GM18520 (cell line): ENCODE measurements around the gene ETHE1.
"Not testable (repeated sequence)": the region's sequence is repeated elsewhere in the genome, so short reads cannot be mapped to it uniquely, and the experiment has no call there.

Experiments
- ATAC-seq: cut with Tn5 transposase; IDR thresholded peaks from one replicate; pipeline ENCODE4 v1.9.1; 2021; ENCODE audit not compliant: unreplicated experiment

ETHE1 gene

DNA sequence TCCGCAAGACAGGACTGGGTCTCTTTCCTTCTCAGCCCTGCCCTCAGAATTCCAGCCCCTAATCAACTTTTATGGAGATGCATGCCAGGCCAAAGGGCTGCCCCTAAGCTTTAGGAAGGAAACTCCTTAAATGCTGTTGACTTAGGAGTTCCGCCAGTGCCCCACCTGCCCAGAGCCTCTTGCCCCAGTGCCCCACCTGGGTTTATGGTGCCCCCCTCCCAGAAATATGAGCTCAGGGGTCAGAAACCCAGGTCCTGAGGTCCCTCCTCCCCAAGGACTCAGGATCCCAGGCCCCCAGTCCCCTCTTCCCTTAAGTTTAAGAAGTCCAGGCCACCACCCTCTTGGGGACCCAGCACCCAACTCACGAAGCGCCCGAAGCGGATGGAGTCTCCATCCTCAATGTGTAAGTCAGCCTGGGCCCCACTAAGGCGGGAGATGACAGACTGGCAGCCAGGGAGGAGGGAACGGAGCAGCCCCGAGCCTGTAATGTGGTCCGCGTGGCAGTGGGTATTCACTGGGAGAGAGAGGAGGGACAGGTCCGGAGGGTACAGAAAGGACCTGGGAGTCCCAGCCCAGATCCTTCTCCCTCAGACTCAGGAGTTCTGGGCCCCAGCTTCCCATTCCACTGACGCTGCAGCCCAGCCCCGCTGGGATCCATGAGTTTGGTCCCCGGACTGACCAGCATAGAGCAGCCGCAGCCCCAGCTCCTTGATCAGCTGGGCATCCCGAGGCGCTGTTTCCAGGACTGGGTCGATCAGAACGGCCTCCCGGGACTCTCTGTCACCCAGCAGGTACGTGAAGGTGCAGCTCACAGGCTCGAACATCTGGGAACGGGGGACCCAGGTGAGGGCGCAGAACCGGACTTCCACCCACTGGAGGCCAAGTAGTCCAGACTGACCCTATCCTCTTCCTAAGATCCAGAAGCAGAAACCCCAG, 897 bp downstream of the ETHE1 start:
- ATAC-seq, result no peak

GRCh38 chr19:43524922-43525835, 1.8 kb downstream of the ETHE1 start:
- ATAC-seq, result no peak

DNA sequence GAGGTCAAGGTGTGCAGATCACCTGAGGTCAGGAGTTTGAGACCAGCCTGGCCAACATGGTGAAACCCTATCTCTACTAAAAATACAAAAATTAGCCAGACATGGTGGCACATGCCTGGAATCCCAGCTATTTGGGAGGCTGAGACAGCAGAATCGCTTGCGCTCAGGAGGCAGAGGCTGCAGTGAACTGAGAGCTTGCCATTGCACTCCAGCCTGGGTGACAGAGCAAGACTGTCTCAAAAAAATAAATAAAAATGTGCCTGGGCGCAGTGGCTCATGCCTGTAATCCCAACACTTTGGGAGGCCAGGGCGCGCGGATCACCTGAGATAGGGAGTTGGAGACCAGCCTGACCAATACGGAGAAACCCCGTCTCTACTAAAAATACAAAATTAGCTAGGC, 3.3 kb downstream of the ETHE1 start:
- ATAC-seq, result not testable (repeated sequence)

DNA sequence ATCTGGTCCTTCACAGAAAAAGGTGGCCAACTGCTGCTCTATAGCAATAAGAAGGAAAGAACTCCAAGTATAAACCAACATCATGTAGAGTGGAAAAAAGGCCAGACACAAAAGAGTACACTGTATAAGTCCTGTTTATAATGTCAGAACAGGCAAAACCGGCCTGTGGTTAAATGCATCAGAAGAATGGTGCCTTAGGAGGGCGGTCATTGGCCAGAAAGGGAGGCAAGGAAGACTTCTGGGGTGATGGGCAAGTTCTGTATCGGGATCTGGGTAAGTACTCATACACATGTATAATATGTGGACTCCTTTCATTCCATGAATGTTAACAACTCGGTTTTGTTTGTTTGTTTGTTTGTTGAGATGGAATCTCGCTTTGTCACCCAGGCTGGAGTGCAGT, 4.1 kb downstream of the ETHE1 start:
- ATAC-seq, result no peak

DNA sequence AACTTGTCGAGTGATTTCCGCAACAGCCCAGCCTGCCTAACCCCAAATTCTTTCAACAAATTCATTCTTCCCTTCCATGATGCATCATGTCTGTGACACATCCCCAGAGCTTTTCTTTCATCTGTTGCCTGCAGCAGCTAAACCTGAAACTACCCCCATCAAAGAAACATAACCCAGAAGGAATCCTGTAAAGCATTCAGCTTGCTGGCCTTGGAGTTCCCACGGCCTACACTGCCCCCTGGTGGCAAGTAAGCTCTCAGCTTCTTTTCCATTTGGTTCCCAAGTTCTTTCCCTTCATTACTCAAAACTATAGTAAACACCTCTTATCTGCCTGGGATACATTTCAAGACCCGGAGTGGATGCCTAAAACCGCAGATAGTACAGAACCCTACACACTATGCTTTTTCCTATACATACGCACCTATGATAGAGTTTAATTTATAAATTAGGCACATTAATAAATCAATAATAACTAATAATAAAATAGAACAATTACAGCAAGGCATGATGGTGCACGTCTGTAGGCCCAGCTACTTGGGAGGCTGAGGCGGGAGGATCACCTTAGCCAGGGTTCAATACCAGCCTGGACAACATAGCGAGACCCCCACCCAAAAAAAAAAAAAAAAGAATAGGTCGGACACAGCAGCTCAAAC, 7.4 kb downstream of the ETHE1 start:
- no peak for ATAC-seq

GRCh38 chr19:43518051-43518450, 8.9 kb downstream of the ETHE1 start:
- no peak for ATAC-seq

GRCh38 chr19:43512399-43512798, 14.6 kb downstream of the ETHE1 start:
- not testable (repeated sequence) for ATAC-seq

GRCh38 chr19:43511324-43511723, 15.7 kb downstream of the ETHE1 start:
- ATAC-seq, result no peak

GRCh38 chr19:43510713-43511112, 16.3 kb downstream of the ETHE1 start:
- ATAC-seq, result no peak

- no peak for ATAC-seq
Measured at GRCh38 chr19:43507880-43508279, 19.1 kb downstream of the ETHE1 start.

- no peak for ATAC-seq
Measured at GRCh38 chr19:43506629-43507028, 20.4 kb downstream of the ETHE1 start.

DNA sequence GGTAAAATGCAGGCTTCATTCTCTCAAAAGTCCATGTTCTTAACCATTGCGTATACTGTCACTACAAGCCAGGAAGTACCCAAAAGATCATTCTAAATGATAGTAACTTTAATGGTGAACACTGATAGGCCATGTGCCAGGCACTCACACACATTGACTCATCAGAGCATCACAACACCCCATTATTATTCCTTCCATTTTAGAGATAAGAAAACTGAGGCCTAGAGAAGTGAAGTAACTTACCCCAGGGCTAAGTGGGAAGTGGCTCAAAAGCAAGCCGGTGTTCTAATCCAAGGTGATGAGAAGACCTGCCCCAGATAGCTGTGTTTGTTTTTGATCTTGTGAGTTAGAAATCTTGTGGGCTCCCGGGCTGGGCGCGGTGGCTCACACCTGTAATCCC, 21.1 kb downstream of the ETHE1 start:
- ATAC-seq, result no peak

DNA sequence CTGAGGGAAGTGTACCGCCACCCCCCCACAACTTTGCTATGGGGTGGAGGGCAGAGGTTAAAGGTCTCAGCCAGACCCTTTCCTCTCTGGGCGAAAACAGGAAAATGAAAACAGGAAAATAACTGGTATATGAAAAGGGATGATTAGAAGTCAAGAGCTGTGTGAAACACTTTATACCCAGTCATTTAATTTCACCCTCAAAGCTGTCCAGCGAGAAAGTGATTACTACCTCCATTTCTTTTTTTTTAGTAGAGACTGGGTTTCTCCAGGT, 21.9 kb downstream of the ETHE1 start:
- no peak for ATAC-seq

- ATAC-seq, result no peak
Measured at GRCh38 chr19:43504426-43505185, 22.4 kb downstream of the ETHE1 start, which contains the start of gene PHLDB3. Gene PHLDB3, minus strand, starts transcription at chr19:43504746. Its CDS starts 628 bp downstream, at chr19:43504118.

DNA sequence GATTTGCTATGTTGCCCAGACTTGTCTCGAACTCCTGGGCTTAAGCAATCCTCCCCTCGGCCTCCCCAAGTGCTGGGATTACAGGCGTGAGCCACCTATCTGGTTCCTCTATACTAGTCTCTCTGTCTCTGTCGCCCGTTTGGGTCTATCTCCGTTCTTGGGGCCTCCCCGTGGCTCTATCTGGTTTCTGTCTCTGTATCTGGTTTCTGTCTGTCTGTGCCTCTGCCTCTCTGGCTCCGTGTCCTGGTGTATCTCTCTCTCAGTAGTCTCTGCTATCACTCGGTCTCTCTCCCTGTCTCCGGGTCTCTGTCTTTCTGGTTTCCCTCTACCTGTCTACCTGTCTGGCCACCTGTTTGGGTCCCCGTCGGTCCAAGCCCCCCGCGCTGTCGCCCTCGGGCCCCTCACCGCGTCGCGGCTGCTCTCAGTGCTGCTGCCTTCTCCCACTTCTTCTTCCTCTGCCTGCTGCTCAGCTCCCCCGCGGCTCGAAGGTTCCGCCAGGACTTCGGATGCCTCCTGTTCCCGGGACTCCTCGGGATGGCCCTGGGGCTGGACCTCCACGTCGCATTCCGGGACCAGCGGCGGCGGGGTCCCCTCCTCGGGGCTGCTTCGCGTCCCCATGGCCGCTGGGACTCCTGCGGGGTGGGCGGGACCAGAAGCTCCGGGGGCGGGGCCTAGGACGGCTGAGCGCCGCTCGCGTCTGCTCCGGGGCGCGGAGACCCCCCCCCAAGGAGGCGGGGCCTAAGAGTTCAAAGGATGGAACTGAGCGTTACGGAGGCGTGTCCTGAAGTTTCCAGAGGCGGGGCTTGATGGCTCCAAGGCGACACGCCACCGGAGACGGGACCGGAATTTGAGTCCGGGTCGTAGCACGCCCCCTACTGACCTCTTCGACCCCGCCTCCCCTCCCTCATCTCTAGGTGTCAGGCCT, 23.2 kb downstream of the ETHE1 start:
- peak; percentile 87 for ATAC-seq

DNA sequence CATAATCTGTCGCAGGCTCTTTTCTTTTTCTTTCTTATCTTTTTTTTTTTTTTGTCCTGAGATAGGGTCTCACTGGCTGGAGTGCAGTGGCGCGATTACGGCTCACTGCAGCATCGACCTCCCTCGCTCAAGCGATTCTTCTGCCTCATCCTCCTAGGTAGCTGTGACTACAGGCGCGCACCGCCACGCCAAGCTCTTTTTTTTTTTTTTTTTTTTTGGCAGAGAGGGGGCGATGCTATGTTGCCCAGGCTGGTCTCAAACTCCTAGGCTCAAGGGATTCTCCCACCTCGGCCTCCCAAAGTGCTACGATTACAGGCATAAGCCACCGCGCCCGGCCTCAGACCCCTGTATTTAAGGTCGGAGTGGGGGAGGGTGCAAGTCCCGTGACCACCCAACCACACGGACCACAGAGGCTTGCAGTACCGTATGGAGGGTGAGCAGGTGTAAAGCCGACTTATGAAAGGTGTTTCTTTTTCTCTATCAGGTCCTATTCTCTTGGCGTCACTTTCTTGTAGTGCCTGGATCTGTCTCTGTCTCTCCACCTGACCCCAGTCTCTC, 24.5 kb downstream of the ETHE1 start:
- ATAC-seq, result no peak

- no peak for ATAC-seq
Measured at GRCh38 chr19:43501661-43502418, 25.2 kb downstream of the ETHE1 start.

DNA sequence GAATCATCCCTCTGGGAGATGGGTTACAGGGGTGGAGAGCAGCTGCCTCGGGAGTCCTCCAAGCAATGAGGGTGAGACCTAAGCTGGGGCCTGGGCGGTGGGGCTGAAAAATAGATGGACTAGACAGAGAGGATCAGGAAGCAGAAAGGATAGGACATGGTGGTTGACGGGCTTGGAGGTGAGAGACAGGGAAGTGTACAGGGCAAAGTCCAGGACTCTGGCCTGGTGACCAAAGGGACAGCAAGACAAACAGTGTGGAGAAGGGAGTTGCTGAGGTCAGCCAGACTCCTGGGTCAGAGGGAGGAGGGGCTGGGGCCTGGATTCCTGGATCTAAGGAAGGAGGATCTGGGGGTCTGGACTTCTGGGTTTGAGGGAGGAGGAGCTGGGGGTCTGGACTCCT, 28.0 kb downstream of the ETHE1 start:
- ATAC-seq, result no peak
